VCaP (cell line): ENCODE measurements around the gene TM4SF5.
A peak's percentile ranks its signal among the peaks of the same experiment; 100 is the strongest.

Source experiments
- H3K27ac ChIP-seq: fragments of 450-650 bp; 2 replicates; pipeline ENCODE4 v1.5.1; 2017
- CTCF ChIP-seq: fragments of 450-650 bp; conservative IDR thresholded peaks from 2 replicates; pipeline ENCODE4 v1.5.1; 2017; ENCODE audit warnings: mild to moderate bottlenecking, moderate library complexity

Gene TM4SF5

GRCh38 chr17:4786516-4786915, 14.8 kb downstream of the TM4SF5 start:
- no peak for TF ChIP-seq CTCF
- H3K27ac ChIP-seq = no peak overlapping the region

GRCh38 chr17:4788159-4788806, 16.6 kb downstream of the TM4SF5 start:
- no peak overlapping the region for H3K27ac ChIP-seq
- no peak for TF ChIP-seq CTCF

- no peak for TF ChIP-seq CTCF
- peak within 1 kb of the TSS; percentile 84 for H3K27ac ChIP-seq
Measured at GRCh38 chr17:4788807-4789700, 17.4 kb downstream of the TM4SF5 start, which contains the start of gene GLTPD2. Gene GLTPD2, plus strand, starts transcription at chr17:4788964. Its CDS starts 48 bp downstream, at chr17:4789012.

- TF ChIP-seq CTCF = no peak
- H3K27ac ChIP-seq = peak overlapping the region; percentile 84
Measured at GRCh38 chr17:4789701-4789950, 17.9 kb downstream of the TM4SF5 start.

- peak; percentile 79 for TF ChIP-seq CTCF
Measured at GRCh38 chr17:4789951-4790704, 18.4 kb downstream of the TM4SF5 start.

GRCh38 chr17:4790705-4791088, 19.0 kb downstream of the TM4SF5 start:
- H3K27ac ChIP-seq = peak overlapping the region; percentile 84; the same call in 1 of the 2 replicates
- no peak for TF ChIP-seq CTCF

More at GRCh38 chr17:4789951-4790704, 18.4 kb downstream of the TM4SF5 start:
- peak overlapping the region; percentile 84 for H3K27ac ChIP-seq

GRCh38 chr17:4795168-4795567, 23.5 kb downstream of the TM4SF5 start:
- TF ChIP-seq CTCF = no peak
- peak overlapping the region; percentile 72 for H3K27ac ChIP-seq
